GM12865 (cell line): ENCODE results near the gene TBC1D19.

ENCODE experiments used
- DNase-seq: peaks from one replicate; pipeline ENCODE4 v3.0.0; 2010; ENCODE audit warnings: low read depth
- H3K4me3 ChIP-seq: 2 replicates; pipeline ENCODE4 v1.5.1; 2011; ENCODE audit warnings: mild to moderate bottlenecking, low read depth, low read length, control low read depth
- TF ChIP-seq, protein P1 (sequence below): IDR thresholded peaks from 2 replicates; pipeline ENCODE4 v1.5.1; 2011; ENCODE audit warnings: low read length, control low read depth, low read depth, inconsistent platforms; ENCODE audit not compliant: insufficient read depth; ENCODE audit errors: missing control alignments

The TBC1D19 gene

DNA sequence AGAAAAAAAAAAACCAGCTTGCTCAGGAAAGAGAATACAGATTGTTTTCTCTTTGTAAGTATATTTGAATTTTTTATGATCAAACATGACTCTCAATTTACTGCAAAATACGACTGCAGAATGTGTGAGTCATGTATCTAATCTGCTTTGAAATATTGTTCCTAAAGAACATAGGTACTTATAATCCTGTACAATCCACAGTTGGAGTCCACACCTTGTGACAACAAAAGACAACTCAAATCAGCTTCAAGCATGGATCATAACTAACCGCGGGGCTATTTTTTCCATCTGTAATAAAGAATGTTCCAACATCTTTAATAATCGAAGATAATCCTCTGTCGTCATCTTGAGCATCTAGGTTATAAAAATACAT is 198.9 kb downstream of the TBC1D19 start:
- DNase-seq, result no peak
- TF ChIP-seq, protein P1, sequence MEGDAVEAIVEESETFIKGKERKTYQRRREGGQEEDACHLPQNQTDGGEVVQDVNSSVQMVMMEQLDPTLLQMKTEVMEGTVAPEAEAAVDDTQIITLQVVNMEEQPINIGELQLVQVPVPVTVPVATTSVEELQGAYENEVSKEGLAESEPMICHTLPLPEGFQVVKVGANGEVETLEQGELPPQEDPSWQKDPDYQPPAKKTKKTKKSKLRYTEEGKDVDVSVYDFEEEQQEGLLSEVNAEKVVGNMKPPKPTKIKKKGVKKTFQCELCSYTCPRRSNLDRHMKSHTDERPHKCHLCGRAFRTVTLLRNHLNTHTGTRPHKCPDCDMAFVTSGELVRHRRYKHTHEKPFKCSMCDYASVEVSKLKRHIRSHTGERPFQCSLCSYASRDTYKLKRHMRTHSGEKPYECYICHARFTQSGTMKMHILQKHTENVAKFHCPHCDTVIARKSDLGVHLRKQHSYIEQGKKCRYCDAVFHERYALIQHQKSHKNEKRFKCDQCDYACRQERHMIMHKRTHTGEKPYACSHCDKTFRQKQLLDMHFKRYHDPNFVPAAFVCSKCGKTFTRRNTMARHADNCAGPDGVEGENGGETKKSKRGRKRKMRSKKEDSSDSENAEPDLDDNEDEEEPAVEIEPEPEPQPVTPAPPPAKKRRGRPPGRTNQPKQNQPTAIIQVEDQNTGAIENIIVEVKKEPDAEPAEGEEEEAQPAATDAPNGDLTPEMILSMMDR, result no peak
- H3K4me3 ChIP-seq, result no peak overlapping the region

- H3K4me3 ChIP-seq, result no peak overlapping the region
- DNase-seq, result no peak
- TF ChIP-seq, protein P1, result no peak
Observed at GRCh38 chr4:26784207-26784865, 200.5 kb downstream of the TBC1D19 start.

DNA sequence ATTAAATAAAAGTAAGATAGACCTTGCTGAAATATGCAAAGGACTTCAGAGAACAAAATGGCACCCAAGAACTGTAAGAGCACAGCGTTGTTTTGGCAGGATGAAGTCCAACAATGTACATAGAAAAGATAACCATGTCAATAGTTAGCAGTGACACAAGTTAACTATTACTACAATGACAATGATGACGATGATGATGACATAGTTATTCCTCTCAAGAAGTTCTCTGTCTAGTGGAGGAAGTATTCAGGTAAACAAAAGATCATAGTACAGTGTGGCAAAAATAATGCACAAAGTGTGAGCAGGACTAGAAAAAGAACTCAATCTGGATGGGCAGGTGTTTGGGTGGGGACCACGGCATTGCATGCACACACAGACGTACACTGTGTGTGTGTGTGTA is 201.4 kb downstream of the TBC1D19 start:
- TF ChIP-seq, protein P1, result no peak
- H3K4me3 ChIP-seq, result no peak overlapping the region
- no peak for DNase-seq

DNA sequence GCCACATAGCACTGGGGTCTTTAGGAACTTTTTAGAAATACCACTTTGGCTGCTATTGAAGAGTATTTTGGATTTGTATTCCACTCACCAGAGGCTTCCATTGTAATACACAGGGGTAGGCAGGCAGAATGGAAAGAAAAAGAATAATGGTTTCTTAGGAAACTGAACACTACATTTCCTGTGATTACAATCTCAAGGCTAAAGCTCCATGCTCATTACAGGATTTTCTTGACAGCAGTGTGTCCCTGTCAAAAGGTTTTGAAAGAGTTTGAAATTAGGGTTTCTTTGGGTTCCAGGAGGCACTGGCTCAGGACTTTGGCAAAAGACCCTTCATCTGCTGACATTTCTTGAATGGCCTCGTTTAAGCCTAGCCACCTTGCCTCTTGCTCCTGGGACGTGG is 201.9 kb downstream of the TBC1D19 start:
- no peak overlapping the region for H3K4me3 ChIP-seq
- no peak for DNase-seq
- TF ChIP-seq, protein P1, result no peak

DNA sequence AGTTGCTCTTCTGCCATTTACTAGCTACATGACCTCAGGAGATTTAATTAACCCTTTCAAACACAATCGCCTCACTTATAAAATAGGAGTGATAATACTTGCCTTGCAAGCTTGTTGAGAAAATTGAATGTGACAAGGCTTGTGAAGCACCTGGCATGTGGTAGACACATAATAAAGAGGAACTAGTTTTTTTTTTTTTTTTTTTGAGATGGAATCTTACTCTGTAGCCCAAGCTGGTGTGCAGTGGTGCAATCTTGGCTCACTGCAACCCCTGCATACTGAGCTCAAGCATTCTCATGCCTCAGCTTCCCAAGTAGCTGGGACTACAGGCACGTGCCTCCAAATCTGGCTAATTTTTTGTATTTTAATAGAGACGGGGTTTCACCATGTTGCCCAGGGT is 203.0 kb downstream of the TBC1D19 start:
- no peak overlapping the region for H3K4me3 ChIP-seq
- DNase-seq, result no peak
- TF ChIP-seq, protein P1, result no peak

GRCh38 chr4:26787461-26788340 is 203.8 kb downstream of the TBC1D19 start:
- DNase-seq, result peak; percentile 9
- TF ChIP-seq, protein P1, result peak; percentile 15
- H3K4me3 ChIP-seq, result no peak overlapping the region
